IMR-90 (cell line): ENCODE measurements around the gene CALN1. TPM values are rescaled to one million over a fixed set of nuclear protein-coding genes. Genes with fewer than 3 reads are reported as not detected.

ENCODE experiments used
- ATAC-seq: fragments of 200-7000 bp; cut with Tn5 transposase; 2 replicates; pipeline ENCODE4 v1.9.1; 2020; ENCODE audit warnings: low read depth, mild to moderate bottlenecking, moderate library complexity
- BruUV-seq: library from RNA; stranded (reverse); fragments of 400-500 nt; replicated peaks from 2 replicates; lab custom pipeline; 2021; lab: Mats Ljungman, UMichigan
- CTCF ChIA-PET: fragments of 300-600 bp; formaldehyde crosslinking; extraction: SDS; loops from one replicate; lab custom pipeline; 2021; ENCODE audit warnings: antibody characterized with exemption; lab: Yijun Ruan, JAX
- POLR2A ChIA-PET: fragments of 300-600 bp; sonication (Branson Sonifier 250); formaldehyde crosslinking; loops from one replicate; lab custom pipeline; 2022; ENCODE audit warnings: antibody characterized with exemption; ENCODE audit not compliant: unreplicated experiment; lab: Charles Lee
- DNase-seq: peaks from one replicate; pipeline ENCODE4 v3.0.0; 2013
- H2AFZ ChIP-seq: replicated peaks from 2 replicates; pipeline ENCODE3; 2013; ENCODE audit warnings: low read length, mild to moderate bottlenecking; ENCODE audit not compliant: poor library complexity
- H2AK5ac ChIP-seq: 2 replicates; pipeline ENCODE4 v1.6.1; 2013; ENCODE audit warnings: low read depth, low read length, inconsistent platforms
- H2AK9ac ChIP-seq: replicated peaks from 2 replicates; pipeline ENCODE3; 2013; ENCODE audit warnings: mild to moderate bottlenecking, low read depth, low read length, moderate library complexity; ENCODE audit not compliant: poor library complexity
- H2BK120ac ChIP-seq: 2 replicates; pipeline ENCODE4 v1.6.1; 2013; ENCODE audit warnings: low read depth, low read length, inconsistent platforms
- H2BK15ac ChIP-seq: 3 replicates; pipeline ENCODE4 v1.6.1; 2013; ENCODE audit warnings: low read depth, low read length, inconsistent platforms
- H2BK20ac ChIP-seq: 2 replicates; pipeline ENCODE4 v1.6.1; 2013; ENCODE audit warnings: low read depth, mild to moderate bottlenecking, inconsistent platforms, low read length, moderate library complexity
- H2BK5ac ChIP-seq: 2 replicates; pipeline ENCODE4 v1.6.1; 2013; ENCODE audit warnings: mild to moderate bottlenecking, low read depth, low read length, inconsistent platforms; ENCODE audit not compliant: poor library complexity, severe bottlenecking
- H3K14ac ChIP-seq: replicated peaks from 2 replicates; pipeline ENCODE4 v1.6.1; 2013; ENCODE audit warnings: low read depth, low read length, inconsistent platforms
- H3K18ac ChIP-seq: 2 replicates; pipeline ENCODE4 v1.6.1; 2013; ENCODE audit warnings: low read depth, low read length, control low read depth
- H3K23ac ChIP-seq: 2 replicates; pipeline ENCODE4 v1.6.1; 2013; ENCODE audit warnings: low read depth, low read length, inconsistent platforms
- H3K27ac ChIP-seq: 2 replicates; pipeline ENCODE4 v1.5.1; 2013; ENCODE audit warnings: mild to moderate bottlenecking, control low read depth, low read length; ENCODE audit not compliant: insufficient read depth
- H3K27me3 ChIP-seq: 2 replicates; pipeline ENCODE4 v1.6.1; 2013; ENCODE audit warnings: low read length; ENCODE audit not compliant: control insufficient read depth, insufficient read depth
- H3K36me3 ChIP-seq: 2 replicates; pipeline ENCODE4 v1.6.1; 2013; ENCODE audit warnings: low read length, mixed read lengths; ENCODE audit not compliant: control insufficient read depth, insufficient read depth
- H3K4ac ChIP-seq: 2 replicates; pipeline ENCODE4 v1.6.1; 2013; ENCODE audit warnings: low read depth, low read length, inconsistent platforms
- H3K4me1 ChIP-seq: 2 replicates; pipeline ENCODE4 v1.6.1; 2013; ENCODE audit warnings: low read length, mixed read lengths; ENCODE audit not compliant: control insufficient read depth, insufficient read depth
- H3K4me2 ChIP-seq: 2 replicates; pipeline ENCODE4 v1.6.1; 2013; ENCODE audit warnings: low read depth, mild to moderate bottlenecking, control low read depth, low read length, moderate library complexity
- H3K4me3 ChIP-seq: 2 replicates; pipeline ENCODE4 v1.5.1; 2013; ENCODE audit warnings: low read depth, mild to moderate bottlenecking, control low read depth, low read length, moderate library complexity; ENCODE audit not compliant: insufficient read depth
- H3K56ac ChIP-seq: 2 replicates; pipeline ENCODE4 v1.6.1; 2013; ENCODE audit warnings: low read length, inconsistent platforms; ENCODE audit not compliant: insufficient read depth; ENCODE audit errors: extremely low read depth
- H3K79me1 ChIP-seq, 2 experiments: 2 replicates each; pipeline ENCODE4 v1.6.1; 2013; ENCODE audit warnings: low read length in 2 of 2, inconsistent platforms in 1 of 2, low read depth in 1 of 2
- H3K9ac ChIP-seq: 2 replicates; pipeline ENCODE4 v1.6.1; 2013; ENCODE audit warnings: low read depth, low read length, control low read depth
- H3K9me1 ChIP-seq: 2 replicates; pipeline ENCODE4 v1.6.1; 2013; ENCODE audit warnings: low read length, inconsistent platforms; ENCODE audit not compliant: insufficient read depth
- H3K9me3 ChIP-seq: 2 replicates; pipeline ENCODE4 v1.6.1; 2013; ENCODE audit warnings: low read length; ENCODE audit not compliant: control insufficient read depth, insufficient read depth
- H4K20me1 ChIP-seq: 2 replicates; pipeline ENCODE4 v1.6.1; 2013; ENCODE audit warnings: low read length, inconsistent platforms; ENCODE audit not compliant: insufficient read depth
- H4K5ac ChIP-seq: 2 replicates; pipeline ENCODE4 v1.6.1; 2013; ENCODE audit warnings: mild to moderate bottlenecking, low read depth, low read length, control low read depth
- H4K8ac ChIP-seq, 2 experiments: 2 replicates each; pipeline ENCODE4 v1.6.1; 2013; ENCODE audit warnings: low read depth in 2 of 2, low read length in 2 of 2, control low read depth in 1 of 2, inconsistent platforms in 1 of 2
- H4K91ac ChIP-seq: 2 replicates; pipeline ENCODE4 v1.6.1; 2013; ENCODE audit warnings: low read depth, low read length, inconsistent platforms; ENCODE audit not compliant: insufficient read depth
- BHLHE40 ChIP-seq: fragments of 150-350 bp; IDR thresholded peaks from 2 replicates; pipeline ENCODE4 v1.6.1; 2016; ENCODE audit warnings: mild to moderate bottlenecking, low read depth, low read length
- CEBPB ChIP-seq: IDR thresholded peaks from 2 replicates; pipeline ENCODE4 v1.6.1; 2012; ENCODE audit warnings: low read depth, low read length, improper control_type of control experiment
- CHD1 ChIP-seq: IDR thresholded peaks from 2 replicates; pipeline ENCODE4 v1.6.1; 2012; ENCODE audit warnings: low read depth, low read length, improper control_type of control experiment
- CTCF ChIP-seq: conservative IDR thresholded peaks from 2 replicates; pipeline ENCODE4 v1.5.1; 2012; ENCODE audit warnings: mild to moderate bottlenecking, low read depth, low read length, improper control_type of control experiment
- FOS ChIP-seq: fragments of 150-350 bp; IDR thresholded peaks from 2 replicates; pipeline ENCODE4 v1.6.1; 2016; ENCODE audit warnings: low read depth, low read length
- MAFK ChIP-seq: IDR thresholded peaks from 2 replicates; pipeline ENCODE4 v1.6.1; 2012; ENCODE audit warnings: low read depth, low read length, improper control_type of control experiment
- MAZ ChIP-seq: IDR thresholded peaks from 2 replicates; pipeline ENCODE4 v1.6.1; 2012; ENCODE audit warnings: low read depth, mild to moderate bottlenecking, low read length, improper control_type of control experiment, moderate library complexity, borderline replicate concordance
- MXI1 ChIP-seq: IDR thresholded peaks from 2 replicates; pipeline ENCODE4 v1.6.1; 2012; ENCODE audit warnings: low read depth, mild to moderate bottlenecking, low read length, moderate library complexity, borderline replicate concordance
- NFE2L2 ChIP-seq: fragments of 150-350 bp; IDR thresholded peaks from 2 replicates; pipeline ENCODE4 v1.6.1; 2016; ENCODE audit warnings: low read depth, mild to moderate bottlenecking, low read length
- POLR2A ChIP-seq: IDR thresholded peaks from 2 replicates; pipeline ENCODE4 v1.6.1; 2012; ENCODE audit warnings: mild to moderate bottlenecking, low read depth, low read length
- RAD21 ChIP-seq: IDR thresholded peaks from 2 replicates; pipeline ENCODE4 v1.6.1; 2012; ENCODE audit warnings: low read length, improper control_type of control experiment
- RCOR1 ChIP-seq: IDR thresholded peaks from 2 replicates; pipeline ENCODE4 v1.6.1; 2012; ENCODE audit warnings: mild to moderate bottlenecking, low read length, improper control_type of control experiment; ENCODE audit not compliant: insufficient replicate concordance
- RFX5 ChIP-seq: IDR thresholded peaks from 2 replicates; pipeline ENCODE4 v1.8.0; 2012; ENCODE audit warnings: low read depth, mild to moderate bottlenecking, low read length, moderate library complexity
- SMC3 ChIP-seq: fragments of 150-350 bp; IDR thresholded peaks from 2 replicates; pipeline ENCODE4 v1.6.1; 2016; ENCODE audit warnings: low read depth, mild to moderate bottlenecking, antibody characterized with exemption, low read length, moderate library complexity
- USF2 ChIP-seq: fragments of 150-350 bp; IDR thresholded peaks from 2 replicates; pipeline ENCODE4 v1.6.1; 2017; ENCODE audit warnings: mild to moderate bottlenecking, antibody characterized with exemption, low read length, low read depth
- WGBS, 2 experiments: methylation state at CpG; one replicate each; pipeline versions ENCODE4 v1.1.5 to v1.1.7; 2013; ENCODE audit warnings: missing lambda C conversion rate in 2 of 2; ENCODE audit not compliant: insufficient read length in 1 of 2; ENCODE audit errors: extremely low coverage in 2 of 2; 5-methylcytosine and 5-hydroxymethylcytosine counted together
- dilution Hi-C: fragments of 300-500 bp; cut with HindIII; formaldehyde crosslinking; loops from one replicate; pipeline ENCODE4 v1.14.3; 2018; ENCODE audit warnings: low sequenced_read_pairs; ENCODE audit not compliant: unreplicated experiment
- in situ Hi-C: fragments of 300-500 bp; cut with MboI; formaldehyde crosslinking; loops from 3 replicates; pipeline ENCODE4 v1.14.3; 2019; ENCODE audit warnings: low sequenced_read_pairs, inconsistent platforms, mixed read lengths
- intact Hi-C: fragments of 100-400 bp; cut with micrococcal nuclease; formaldehyde crosslinking; loops from 2 replicates; pipeline ENCODE4 v1.10.0; 2022
- polyA plus RNA-seq, 3 experiments: library from polyadenylated mRNA; depleted of rRNA; stranded (reverse); fragments of >200 nt; gene quantifications; 2 replicates each; pipeline ENCODE4 v1.2.3, GENCODE V29; 2012; ENCODE audit warnings: low replicate concordance in 1 of 3
- total RNA-seq: library from RNA; depleted of rRNA; stranded (reverse); fragments of >200 nt; gene quantifications from 2 replicates; pipeline ENCODE4 v1.2.3, GENCODE V29; 2012
- TF ChIP-seq, protein P1 (sequence below): fragments of 150-350 bp; IDR thresholded peaks from 2 replicates; pipeline ENCODE4 v1.6.1; 2016; ENCODE audit warnings: low read depth, mild to moderate bottlenecking, low read length, moderate library complexity, borderline replicate concordance

Gene CALN1
- total and polyA plus RNA-seq, 2 of the 4 experiments (the other 2 are of a cell fraction), result not detected

DNA sequence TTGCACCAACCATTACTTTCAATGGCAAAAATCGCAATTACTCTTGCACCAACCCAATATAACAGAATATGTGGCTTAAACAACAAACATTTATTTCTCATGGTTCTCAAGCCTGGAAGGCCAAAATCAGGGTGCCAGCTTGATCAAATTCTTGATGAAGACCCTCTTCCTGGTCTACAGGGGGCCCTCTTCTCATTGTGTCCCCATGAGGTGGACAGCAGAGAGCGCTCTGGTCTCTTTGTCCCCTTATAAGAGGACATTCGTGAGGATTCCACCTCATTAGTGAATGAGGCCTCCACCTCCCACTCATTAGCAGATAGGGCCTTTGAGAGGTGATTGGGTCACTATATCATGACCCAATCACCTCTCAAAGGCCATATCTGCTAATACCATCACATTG lies 120.0 kb downstream of the CALN1 start:
- H3K27me3 ChIP-seq, result no peaks in the 10 kb centered on the region
- TF ChIP-seq CTCF (no peak), RCOR1 (no peak), USF2 (no peak), RFX5 (no peak), SMC3 (no peak), CHD1 (no peak), NFE2L2 (no peak), CEBPB (no peak), MXI1 (no peak), BHLHE40 (no peak), RAD21 (no peak), FOS (no peak), POLR2A (no peak), MAZ (no peak), MAFK (no peak)
- TF ChIP-seq, protein P1, sequence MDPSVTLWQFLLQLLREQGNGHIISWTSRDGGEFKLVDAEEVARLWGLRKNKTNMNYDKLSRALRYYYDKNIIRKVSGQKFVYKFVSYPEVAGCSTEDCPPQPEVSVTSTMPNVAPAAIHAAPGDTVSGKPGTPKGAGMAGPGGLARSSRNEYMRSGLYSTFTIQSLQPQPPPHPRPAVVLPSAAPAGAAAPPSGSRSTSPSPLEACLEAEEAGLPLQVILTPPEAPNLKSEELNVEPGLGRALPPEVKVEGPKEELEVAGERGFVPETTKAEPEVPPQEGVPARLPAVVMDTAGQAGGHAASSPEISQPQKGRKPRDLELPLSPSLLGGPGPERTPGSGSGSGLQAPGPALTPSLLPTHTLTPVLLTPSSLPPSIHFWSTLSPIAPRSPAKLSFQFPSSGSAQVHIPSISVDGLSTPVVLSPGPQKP, result no peak
- no peak overlapping the region for H3K14ac ChIP-seq
- dilution Hi-C loops (no loop called here), intact Hi-C loops (no loop called here), in situ Hi-C loops (no loop called here)
- no peaks in the 10 kb centered on the region for H4K20me1 ChIP-seq
- H2BK15ac ChIP-seq, result no peak overlapping the region
- no peak overlapping the region for H4K8ac ChIP-seq
- no peak for ATAC-seq
- POLR2A ChIA-PET, result no interaction called here
- H3K4me3 ChIP-seq, result no peak overlapping the region
- no peak overlapping the region for H4K91ac ChIP-seq
- CTCF ChIA-PET, result no interaction called here
- H3K9me3 ChIP-seq, result 0 out of 2 replicates have a peak, but pooled peaks cover 8% of the 10 kb centered on the region
- no peak overlapping the region for H2BK120ac ChIP-seq
- no peaks in the 10 kb centered on the region for H3K79me1 ChIP-seq
- no peaks in the 10 kb centered on the region for H3K9me1 ChIP-seq
- no peaks in the 10 kb centered on the region for H3K4me1 ChIP-seq
- H2BK20ac ChIP-seq, result no peak overlapping the region
- H2AK9ac ChIP-seq, result no peak overlapping the region
- BruUV-seq, result no TSS peak
- no peaks in the 10 kb centered on the region for H3K36me3 ChIP-seq
- no peak overlapping the region for H3K27ac ChIP-seq
- no peak overlapping the region for H3K23ac ChIP-seq
- H3K4me2 ChIP-seq, result no peak overlapping the region
- no peak overlapping the region for H3K9ac ChIP-seq
- H4K5ac ChIP-seq, result no peak overlapping the region
- DNase-seq, result no peak
- WGBS, 2 experiments, result no CpG with 5 or more reads among the region's 3 CpGs
- H2BK5ac ChIP-seq, result no peak overlapping the region
- no peak overlapping the region for H2AK5ac ChIP-seq
- H3K18ac ChIP-seq, result no peak overlapping the region
- H3K4ac ChIP-seq, result no peak overlapping the region
- no peak overlapping the region for H2AFZ ChIP-seq
- no peak overlapping the region for H3K56ac ChIP-seq
